Left lung (tissue), 14 donors: ENCODE measurements around the gene ARHGAP18. TPM values are rescaled to one million over a fixed set of nuclear protein-coding genes. Genes with fewer than 3 reads are reported as not detected.

Experiments
- ATAC-seq: fragments of 200-7000 bp; cut with Tn5 transposase; one replicate; pipeline ENCODE4 v1.9.1; 2020; ENCODE audit warnings: moderate library complexity
- DNase-seq, 4 donors: peaks; one replicate each; pipeline ENCODE4 v3.0.0-alpha.2; 2013 to 2020
- H3K27ac ChIP-seq, 2 donors: fragments of 200-600 bp; sonication (generic) in 1 of 2; one replicate each; pipeline versions ENCODE4 v1.5.0 to v1.8.0; 2020 to 2021
- H3K27me3 ChIP-seq, 2 donors: fragments of 200-600 bp; sonication (generic) in 1 of 2; one replicate each; pipeline versions ENCODE4 v1.5.0 to v1.8.0; 2020 to 2021
- H3K36me3 ChIP-seq, 2 donors: fragments of 200-600 bp; sonication (generic) in 1 of 2; one replicate each; pipeline versions ENCODE4 v1.5.0 to v1.8.0; 2020 to 2021
- H3K4me1 ChIP-seq, 2 donors: fragments of 200-600 bp; one replicate each; pipeline ENCODE4 v1.8.0; 2021
- H3K4me3 ChIP-seq, 2 donors: fragments of 200-600 bp; sonication (generic) in 1 of 2; one replicate each; pipeline versions ENCODE4 v1.5.0 to v1.8.0; 2020 to 2021; ENCODE audit warnings: mild to moderate bottlenecking in 1 of 2
- H3K9me3 ChIP-seq, 2 donors: fragments of 200-600 bp; sonication (generic) in 1 of 2; one replicate each; pipeline versions ENCODE4 v1.5.0 to v1.8.0; 2020 to 2021
- intact Hi-C, 2 donors: fragments of 100-400 bp; cut with DNase I; formaldehyde crosslinking; loops; one replicate each; pipeline versions ENCODE4 v1.11.2 to v1.14.2; 2022
- long read RNA-seq, 12 donors: library from polyadenylated mRNA in 2 of 12; unstranded in 2 of 12; transcript quantifications; one replicate each; pipeline ENCODE4 v2.0.0 and lab custom pipeline, GENCODE V29; 2019 to 2026
- polyA plus RNA-seq, 6 donors: library from polyadenylated mRNA; unstranded; fragments of 120-200 nt; gene quantifications; one replicate each; pipeline ENCODE4 v1.2.1, GENCODE V29; 2013; ENCODE audit not compliant: insufficient read length in 6 of 6
- total RNA-seq, 2 donors: library from RNA; stranded (reverse); fragmentation: NEBNext Ultra II Directional; extraction: Animal tissue kit (Norgen Biotek cat#: 25700); gene quantifications; one replicate each; pipeline ENCODE4 v1.2.1, GENCODE V29; 2021
- TF ChIP-seq, protein P1 (sequence below), 2 donors: fragments of 200-600 bp; sonication (generic) in 1 of 2; IDR thresholded peaks; one replicate each; pipeline versions ENCODE4 v1.5.0 to v1.8.0; 2021; ENCODE audit warnings: antibody characterized with exemption in 2 of 2
- donor health status: DM: no; HTN: yes; CAD: no.
- donor health status: DM: no; HTN: no; CAD: no.

ARHGAP18 gene, protein sequence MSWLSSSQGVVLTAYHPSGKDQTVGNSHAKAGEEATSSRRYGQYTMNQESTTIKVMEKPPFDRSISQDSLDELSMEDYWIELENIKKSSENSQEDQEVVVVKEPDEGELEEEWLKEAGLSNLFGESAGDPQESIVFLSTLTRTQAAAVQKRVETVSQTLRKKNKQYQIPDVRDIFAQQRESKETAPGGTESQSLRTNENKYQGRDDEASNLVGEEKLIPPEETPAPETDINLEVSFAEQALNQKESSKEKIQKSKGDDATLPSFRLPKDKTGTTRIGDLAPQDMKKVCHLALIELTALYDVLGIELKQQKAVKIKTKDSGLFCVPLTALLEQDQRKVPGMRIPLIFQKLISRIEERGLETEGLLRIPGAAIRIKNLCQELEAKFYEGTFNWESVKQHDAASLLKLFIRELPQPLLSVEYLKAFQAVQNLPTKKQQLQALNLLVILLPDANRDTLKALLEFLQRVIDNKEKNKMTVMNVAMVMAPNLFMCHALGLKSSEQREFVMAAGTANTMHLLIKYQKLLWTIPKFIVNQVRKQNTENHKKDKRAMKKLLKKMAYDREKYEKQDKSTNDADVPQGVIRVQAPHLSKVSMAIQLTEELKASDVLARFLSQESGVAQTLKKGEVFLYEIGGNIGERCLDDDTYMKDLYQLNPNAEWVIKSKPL
- total RNA-seq (10 to 100 TPM; 46.0 to 46.1 TPM), polyA plus RNA-seq (10 to 100 TPM; 62.7 to 76.4 (median 70.2) TPM)
- long read RNA-seq, donor 1, full-length matches to known transcripts, result 5 of 25 reads
- long read RNA-seq, donor 1, partial matches to known transcripts, result 20 of 25 reads
- long read RNA-seq, donor 1, other reads (novel, unspliced or antisense), result 0 of 25 reads
- long read RNA-seq, donor 2, full-length matches to known transcripts, result 5 of 18 reads
- long read RNA-seq, donor 2, partial matches to known transcripts, result 13 of 18 reads
- long read RNA-seq, donor 2, other reads (novel, unspliced or antisense), result 0 of 18 reads
- long read RNA-seq, donor 3, full-length matches to known transcripts, result 6 of 12 reads
- long read RNA-seq, donor 3, partial matches to known transcripts, result 6 of 12 reads
- long read RNA-seq, donor 3, other reads (novel, unspliced or antisense), result 0 of 12 reads
- long read RNA-seq, donor 4, full-length matches to known transcripts, result 1 of 65 reads
- long read RNA-seq, donor 4, partial matches to known transcripts, result 62 of 65 reads
- long read RNA-seq, donor 4, other reads (novel, unspliced or antisense), result 2 of 65 reads
- long read RNA-seq, donor 5, full-length matches to known transcripts, result 6 of 14 reads
- long read RNA-seq, donor 5, partial matches to known transcripts, result 8 of 14 reads
- long read RNA-seq, donor 5, other reads (novel, unspliced or antisense), result 0 of 14 reads
- long read RNA-seq, donor 6, full-length matches to known transcripts, result 4 of 21 reads
- long read RNA-seq, donor 6, partial matches to known transcripts, result 17 of 21 reads
- long read RNA-seq, donor 6, other reads (novel, unspliced or antisense), result 0 of 21 reads
- long read RNA-seq, donor 7, full-length matches to known transcripts, result 3 of 25 reads
- long read RNA-seq, donor 7, partial matches to known transcripts, result 22 of 25 reads
- long read RNA-seq, donor 7, other reads (novel, unspliced or antisense), result 0 of 25 reads
- long read RNA-seq, donor 8, full-length matches to known transcripts, result 6 of 17 reads
- long read RNA-seq, donor 8, partial matches to known transcripts, result 11 of 17 reads
- long read RNA-seq, donor 8, other reads (novel, unspliced or antisense), result 0 of 17 reads
- long read RNA-seq, donor 9, result 0 reads
- long read RNA-seq, donor 10, partial matches to known transcripts, result 42 of 46 reads
- long read RNA-seq, donor 10, other reads (novel, unspliced or antisense), result 4 of 46 reads
- long read RNA-seq, donor 11, result 0 reads
- long read RNA-seq, donor 12, full-length matches to known transcripts, result 3 of 9 reads
- long read RNA-seq, donor 12, partial matches to known transcripts, result 6 of 9 reads
- long read RNA-seq, donor 12, other reads (novel, unspliced or antisense), result 0 of 9 reads

DNA sequence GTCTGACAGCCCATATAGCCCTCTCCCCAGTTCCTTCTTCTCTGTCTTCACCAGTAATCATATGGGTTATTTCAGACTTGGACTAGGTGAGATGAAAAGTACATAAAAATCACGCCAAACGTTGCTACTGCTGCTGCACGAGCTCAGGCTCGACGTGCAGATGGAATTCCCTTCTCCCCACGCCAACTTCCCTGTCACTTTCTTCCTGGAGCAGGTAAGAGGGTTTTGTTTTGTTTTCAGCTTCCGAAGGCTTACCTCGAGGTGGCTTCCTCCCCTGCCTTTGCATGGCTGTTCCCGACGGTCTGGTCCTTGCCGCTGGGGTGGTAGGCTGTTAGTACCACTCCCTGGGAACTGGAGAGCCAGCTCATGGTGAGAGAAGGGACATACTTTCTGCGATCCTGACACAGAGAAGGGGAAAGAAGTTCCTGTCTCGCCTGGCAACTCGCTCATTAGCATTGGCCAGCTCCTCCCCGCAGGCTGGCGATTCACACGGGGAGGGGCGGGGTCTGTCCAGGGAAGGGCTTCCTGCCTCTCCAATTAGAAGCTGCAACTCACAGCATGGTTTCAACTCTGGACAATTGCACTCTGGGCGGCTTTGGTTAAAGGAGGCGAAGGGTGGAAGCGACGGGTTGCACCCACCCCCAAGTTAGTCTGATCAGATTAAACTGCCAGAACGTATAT, at the start of gene ARHGAP18:
Gene ARHGAP18, minus strand, starts transcription at position 409 of the 681 bp plus-strand sequence. Its CDS starts 41 bp downstream, at position 368.
- DNase-seq, result peak; percentile 68 to 97 (median 90)

DNA sequence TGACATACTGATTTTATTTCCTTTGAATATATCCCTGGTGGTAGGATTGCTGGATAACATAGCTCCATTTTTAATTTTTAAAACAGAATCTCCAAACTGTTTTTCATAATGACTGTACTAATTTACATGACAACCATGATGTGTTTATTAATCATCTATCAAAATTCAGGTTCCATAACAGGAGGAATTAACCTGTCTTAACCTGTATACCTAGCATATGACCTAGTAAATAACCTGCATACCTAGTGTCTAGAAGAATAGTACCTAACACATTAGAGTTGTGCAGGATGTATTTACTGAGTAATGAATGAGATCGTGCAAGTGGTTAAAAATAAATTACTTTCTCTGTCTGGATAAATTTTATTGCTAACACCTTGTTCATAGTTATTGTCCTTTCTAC, 45.8 kb upstream of the ARHGAP18 start:
- Histone ChIP-seq H3K36me3 (no peaks in the 10 kb centered on the region), H3K27me3 (no peaks in the 10 kb centered on the region), H3K4me1 (peaks cover 0 to 12% of the 10 kb centered on the region in 2 donors), H3K9me3 (no peaks in the 10 kb centered on the region), H3K27ac (no peak overlapping the region), H3K4me3 (no peak overlapping the region)
- ATAC-seq, result no peak
- TF ChIP-seq, protein P1, sequence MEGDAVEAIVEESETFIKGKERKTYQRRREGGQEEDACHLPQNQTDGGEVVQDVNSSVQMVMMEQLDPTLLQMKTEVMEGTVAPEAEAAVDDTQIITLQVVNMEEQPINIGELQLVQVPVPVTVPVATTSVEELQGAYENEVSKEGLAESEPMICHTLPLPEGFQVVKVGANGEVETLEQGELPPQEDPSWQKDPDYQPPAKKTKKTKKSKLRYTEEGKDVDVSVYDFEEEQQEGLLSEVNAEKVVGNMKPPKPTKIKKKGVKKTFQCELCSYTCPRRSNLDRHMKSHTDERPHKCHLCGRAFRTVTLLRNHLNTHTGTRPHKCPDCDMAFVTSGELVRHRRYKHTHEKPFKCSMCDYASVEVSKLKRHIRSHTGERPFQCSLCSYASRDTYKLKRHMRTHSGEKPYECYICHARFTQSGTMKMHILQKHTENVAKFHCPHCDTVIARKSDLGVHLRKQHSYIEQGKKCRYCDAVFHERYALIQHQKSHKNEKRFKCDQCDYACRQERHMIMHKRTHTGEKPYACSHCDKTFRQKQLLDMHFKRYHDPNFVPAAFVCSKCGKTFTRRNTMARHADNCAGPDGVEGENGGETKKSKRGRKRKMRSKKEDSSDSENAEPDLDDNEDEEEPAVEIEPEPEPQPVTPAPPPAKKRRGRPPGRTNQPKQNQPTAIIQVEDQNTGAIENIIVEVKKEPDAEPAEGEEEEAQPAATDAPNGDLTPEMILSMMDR (IDR thresholded peaks at IDR 0.05), result no peak
- no peak for DNase-seq
- intact Hi-C loops, result no loop called here

More for the DNA sequence above, at the start of gene ARHGAP18:
- Histone ChIP-seq H3K4me1 (peaks cover 6 to 29% of the 10 kb centered on the region in 2 donors), H3K27me3 (no peaks in the 10 kb centered on the region), H3K27ac (peak within 1 kb of the TSS; percentile 82 to 87), H3K4me3 (peak within 1 kb of the TSS; percentile 66 to 73), H3K36me3 (peaks cover 0 to 10% of the 10 kb centered on the region in 2 donors), H3K9me3 (no peaks in the 10 kb centered on the region)
- ATAC-seq, result peak; percentile 99
- intact Hi-C loops, result no loop called here
- TF ChIP-seq, protein P1 (IDR thresholded peaks at IDR 0.05), result no peak

DNA sequence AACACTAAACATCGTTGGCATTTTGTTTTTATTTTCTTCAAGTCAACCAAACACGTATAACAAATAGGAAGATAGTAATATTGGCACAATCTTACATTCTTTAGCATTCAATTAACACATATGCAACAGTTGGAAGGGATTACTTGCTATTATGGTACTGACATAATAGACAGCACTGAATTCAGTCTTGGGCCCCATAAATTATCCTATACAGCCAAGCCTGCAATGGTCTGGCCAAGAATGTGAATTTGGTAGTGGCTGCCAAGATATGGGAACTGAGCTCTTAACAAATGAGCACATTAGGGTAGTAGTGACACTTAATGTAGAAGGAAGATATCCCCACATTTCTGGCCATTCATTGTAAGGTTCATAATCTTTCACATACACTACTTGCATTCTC, 44.8 kb upstream of the ARHGAP18 start:
- Histone ChIP-seq H3K27ac (no peak overlapping the region), H3K36me3 (no peaks in the 10 kb centered on the region), H3K9me3 (no peaks in the 10 kb centered on the region), H3K4me1 (peaks cover 4 to 23% of the 10 kb centered on the region in 2 donors), H3K4me3 (no peak overlapping the region), H3K27me3 (no peaks in the 10 kb centered on the region)
- intact Hi-C loops, result no loop called here
- no peak for ATAC-seq
- DNase-seq, result no peak
- TF ChIP-seq, protein P1 (IDR thresholded peaks at IDR 0.05), result no peak

DNA sequence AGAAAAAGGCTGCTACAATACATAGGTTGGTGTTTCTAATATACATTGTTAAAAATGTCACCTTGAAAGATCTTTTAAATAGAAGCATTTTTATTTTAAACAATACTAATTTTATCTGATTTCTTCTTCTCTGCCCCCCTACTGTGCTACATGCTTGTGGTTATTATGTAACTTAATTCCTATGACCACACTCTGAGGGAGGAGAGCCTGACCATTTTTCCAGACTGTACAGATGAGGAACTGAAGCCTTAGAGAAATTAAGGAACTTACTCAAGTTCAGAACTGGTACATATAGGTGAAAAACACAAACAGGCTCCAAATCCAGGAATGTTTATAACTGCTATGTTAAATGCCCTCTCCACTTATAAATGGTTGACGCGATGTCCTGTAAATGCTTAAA, 43.4 kb upstream of the ARHGAP18 start:
- H3K27me3 ChIP-seq, result no peaks in the 10 kb centered on the region
- peak; percentile 39 for ATAC-seq
- no peak for DNase-seq
- TF ChIP-seq, protein P1 (IDR thresholded peaks at IDR 0.05), result no peak
- H3K9me3 ChIP-seq, result no peaks in the 10 kb centered on the region
- H3K36me3 ChIP-seq, result no peaks in the 10 kb centered on the region
- intact Hi-C loops, result no loop called here
- H3K27ac ChIP-seq, result no peak overlapping the region
- H3K4me3 ChIP-seq, result no peak overlapping the region
- peaks cover 12 to 36% of the 10 kb centered on the region in 2 donors for H3K4me1 ChIP-seq
